Liver (tissue), 9 donors: ENCODE measurements around the gene TOMM22. TPM values are rescaled to one million over a fixed set of nuclear protein-coding genes. Genes with fewer than 3 reads are reported as not detected.

ENCODE experiments used
- DNase-seq: peaks from one replicate; pipeline ENCODE4 v3.0.0-alpha.2; 2017; ENCODE audit warnings: low spot score
- H3K27ac ChIP-seq, 2 donors: one replicate each; pipeline ENCODE4 v1.7.0; 2013; ENCODE audit warnings: inconsistent platforms in 2 of 2, low read length in 2 of 2, control low read depth in 1 of 2, low read depth in 1 of 2, mild to moderate bottlenecking in 1 of 2
- H3K27me3 ChIP-seq, 4 donors: one replicate each; pipeline versions ENCODE4 v1.6.1 to v1.7.0; 2013; ENCODE audit warnings: low read length in 3 of 4, inconsistent platforms in 1 of 4, mild to moderate bottlenecking in 1 of 4, moderate library complexity in 1 of 4; ENCODE audit not compliant: control insufficient read depth in 4 of 4, insufficient read depth in 4 of 4
- H3K36me3 ChIP-seq, 4 donors: one replicate each; pipeline versions ENCODE4 v1.6.1 to v1.7.0; 2013; ENCODE audit warnings: low read length in 3 of 4, mild to moderate bottlenecking in 3 of 4, low read depth in 1 of 4, moderate library complexity in 1 of 4; ENCODE audit not compliant: control insufficient read depth in 4 of 4, insufficient read depth in 3 of 4
- H3K4me1 ChIP-seq, 4 donors: one replicate each; pipeline versions ENCODE4 v1.6.1 to v1.7.0; 2013; ENCODE audit warnings: low read length in 3 of 4, mild to moderate bottlenecking in 3 of 4, moderate library complexity in 1 of 4; ENCODE audit not compliant: control insufficient read depth in 4 of 4, insufficient read depth in 4 of 4
- H3K4me3 ChIP-seq, 3 donors: one replicate each; pipeline versions ENCODE4 v1.6.1 to v1.7.0; 2013; ENCODE audit warnings: low read length in 3 of 3, control low read depth in 1 of 3, low read depth in 1 of 3, mild to moderate bottlenecking in 1 of 3
- H3K9ac ChIP-seq, 2 donors: one replicate each; pipeline ENCODE4 v1.7.0; 2013; ENCODE audit warnings: low read length in 2 of 2, mild to moderate bottlenecking in 2 of 2, moderate library complexity in 2 of 2, control low read depth in 1 of 2, low read depth in 1 of 2
- H3K9me3 ChIP-seq, 4 donors: one replicate each; pipeline versions ENCODE4 v1.6.1 to v1.7.0; 2013; ENCODE audit warnings: low read length in 3 of 4; ENCODE audit not compliant: control insufficient read depth in 4 of 4
- ATF3 ChIP-seq: IDR thresholded peaks from 2 replicates; pipeline ENCODE4 v1.6.1; 2016; ENCODE audit warnings: antibody characterized with exemption
- CTCF ChIP-seq: fragments of 150-350 bp; IDR thresholded peaks from 2 replicates; pipeline ENCODE4 v1.5.1; 2017; ENCODE audit warnings: improper control_type of control experiment, low read depth, low read length; ENCODE audit not compliant: missing input control
- EGR1 ChIP-seq, 2 donors: IDR thresholded peaks; 2 replicates each; pipeline ENCODE4 v1.6.1; 2016 to 2018; ENCODE audit warnings: antibody characterized with exemption in 2 of 2, low read depth in 2 of 2
- FOXA1 ChIP-seq: IDR thresholded peaks from 2 replicates; pipeline ENCODE4 v1.6.1; 2016; ENCODE audit warnings: antibody characterized with exemption
- FOXA2 ChIP-seq: IDR thresholded peaks from 2 replicates; pipeline ENCODE4 v1.6.1; 2016; ENCODE audit warnings: antibody characterized with exemption
- GABPA ChIP-seq, 2 donors: IDR thresholded peaks in 1 of 2; conservative IDR thresholded peaks in 1 of 2; 2 replicates each; pipeline ENCODE4 v1.6.1; 2016; ENCODE audit warnings: antibody characterized with exemption in 2 of 2, mild to moderate bottlenecking in 1 of 2, moderate library complexity in 1 of 2
- HNF4A ChIP-seq, 2 donors: conservative IDR thresholded peaks; 2 replicates each; pipeline ENCODE4 v1.6.1; 2016; ENCODE audit warnings: antibody characterized with exemption in 2 of 2, mild to moderate bottlenecking in 2 of 2
- HNF4G ChIP-seq: IDR thresholded peaks from 2 replicates; pipeline ENCODE4 v1.6.1; 2016; ENCODE audit warnings: antibody characterized with exemption
- JUND ChIP-seq, 2 donors: IDR thresholded peaks; 2 replicates each; pipeline ENCODE4 v1.6.1; 2016; ENCODE audit warnings: antibody characterized with exemption in 2 of 2
- NR2F2 ChIP-seq: IDR thresholded peaks from 2 replicates; pipeline ENCODE4 v1.6.1; 2016; ENCODE audit warnings: antibody characterized with exemption
- RAD21 ChIP-seq, 2 donors: IDR thresholded peaks; 2 replicates each; pipeline ENCODE4 v1.6.1; 2016; ENCODE audit warnings: antibody characterized with exemption in 2 of 2, mild to moderate bottlenecking in 2 of 2
- REST ChIP-seq: IDR thresholded peaks from 2 replicates; pipeline ENCODE4 v1.6.1; 2016; ENCODE audit warnings: antibody characterized with exemption, mild to moderate bottlenecking
- RXRA ChIP-seq, 2 donors: IDR thresholded peaks; 2 replicates each; pipeline ENCODE4 v1.6.1; 2017 to 2018; ENCODE audit warnings: antibody characterized with exemption in 2 of 2, mild to moderate bottlenecking in 1 of 2
- SP1 ChIP-seq: IDR thresholded peaks from 2 replicates; pipeline ENCODE4 v1.6.1; 2018; ENCODE audit warnings: antibody characterized with exemption, mild to moderate bottlenecking
- TAF1 ChIP-seq: conservative IDR thresholded peaks from 2 replicates; pipeline ENCODE4 v1.6.1; 2016; ENCODE audit warnings: antibody characterized with exemption, mild to moderate bottlenecking
- ZBTB33 ChIP-seq: IDR thresholded peaks from 2 replicates; pipeline ENCODE4 v1.6.1; 2016; ENCODE audit warnings: antibody characterized with exemption
- WGBS: extraction: QIAGEN DNeasy Blood & Tissue Kit; methylation state at CpG from one replicate; pipeline ENCODE4 v1.1.7; 2013; 5-methylcytosine and 5-hydroxymethylcytosine counted together
- polyA plus RNA-seq, 2 donors: library from polyadenylated mRNA; stranded (reverse) in 1 of 2; unstranded in 1 of 2; fragments of 200-250 nt in 1 of 2; fragments of >200 nt in 1 of 2; fragmentation: Nextera tagmentation in 1 of 2; extraction: Ambion mirVana in 1 of 2; gene quantifications; one replicate each; pipeline versions ENCODE4 v1.2.1 to v1.2.3, GENCODE V29; 2013 to 2015
- total RNA-seq, 2 donors: library from RNA; depleted of rRNA; stranded (reverse); fragments of >200 nt; gene quantifications; one replicate each; pipeline ENCODE4 v1.2.3, GENCODE V29; 2014
- donor health status: healthy.
- donor health status: healthy.
- donor health status: healthy.
- donor health status: healthy.
- donor health status: healthy.

Gene TOMM22
- total and polyA plus RNA-seq, 4 donors: 20.2 to 44.3 (median 21.3) TPM

GRCh38 chr22:38725900-38726655 lies 44.3 kb downstream of the TOMM22 start:
- no peak overlapping the region for H3K4me3 ChIP-seq
- TF ChIP-seq NR2F2 (no peak), RAD21 (IDR thresholded peaks at IDR 0.05) (no peak), GABPA (IDR thresholded peaks at IDR 0.05 in 1 of 2, conservative IDR thresholded peaks at IDR 0.05 in 1 of 2) (no peak), ATF3 (no peak), RXRA (IDR thresholded peaks at IDR 0.05) (no peak), ZBTB33 (no peak), FOXA1 (no peak), HNF4G (no peak), FOXA2 (no peak), SP1 (no peak), JUND (IDR thresholded peaks at IDR 0.05) (no peak), REST (no peak), TAF1 (no peak)
- no peak overlapping the region for H3K27ac ChIP-seq
- 94% methylated on average over 18 of the region's 18 CpGs for WGBS
- no peaks in the 10 kb centered on the region for H3K9me3 ChIP-seq
- no peak for DNase-seq
- H3K36me3 ChIP-seq: peaks cover 31 to 93% (median 72%) of the 10 kb centered on the region in 4 donors
- peaks cover 1 to 4% (median 2%) of the 10 kb centered on the region in 4 donors for H3K4me1 ChIP-seq
- no peak overlapping the region for H3K9ac ChIP-seq
- no peaks in the 10 kb centered on the region for H3K27me3 ChIP-seq

- no peak for DNase-seq
- WGBS: 96% methylated on average over 12 of the region's 12 CpGs
- TF ChIP-seq REST (no peak), HNF4A (conservative IDR thresholded peaks at IDR 0.05) (no peak), GABPA (IDR thresholded peaks at IDR 0.05 in 1 of 2, conservative IDR thresholded peaks at IDR 0.05 in 1 of 2) (no peak), ZBTB33 (no peak), FOXA1 (no peak), RAD21 (IDR thresholded peaks at IDR 0.05) (no peak), HNF4G (no peak), SP1 (no peak), TAF1 (no peak), ATF3 (no peak), FOXA2 (no peak), CTCF (no peak), NR2F2 (no peak), JUND (IDR thresholded peaks at IDR 0.05) (no peak), RXRA (IDR thresholded peaks at IDR 0.05) (no peak), EGR1 (IDR thresholded peaks at IDR 0.05; ENCODE audit: low read depth in 2 of 2) (no peak)
Observed at GRCh38 chr22:38727123-38727522, 45.4 kb downstream of the TOMM22 start.

More at GRCh38 chr22:38727123-38727522, 45.4 kb downstream of the TOMM22 start:
- H3K36me3 ChIP-seq: peaks cover 30 to 93% (median 71%) of the 10 kb centered on the region in 4 donors
- peaks cover 6 to 14% (median 12%) of the 10 kb centered on the region in 4 donors for H3K4me1 ChIP-seq
- H3K4me3 ChIP-seq: no peak overlapping the region
- H3K27ac ChIP-seq: no peak overlapping the region
- H3K9me3 ChIP-seq: no peaks in the 10 kb centered on the region
- no peaks in the 10 kb centered on the region for H3K27me3 ChIP-seq
- H3K9ac ChIP-seq: no peak overlapping the region
